Measurements from ENCODE around the gene TRIM8.
A peak's percentile ranks its signal among the peaks of the same experiment; 100 is the strongest.
"Not testable (repeated sequence)": the region's sequence is repeated elsewhere in the genome, so short reads cannot be mapped to it uniquely, and the experiment has no call there.

The TRIM8 gene

GRCh38 chr10:102691285-102692066 lies 47.2 kb downstream of the TRIM8 start:
- H3K27ac ChIP-seq (ENCODE audit: poor library complexity, severe bottlenecking) = no peak overlapping the region
- no peaks in the 10 kb centered on the region for H3K4me1 ChIP-seq (ENCODE audit: insufficient read depth, poor library complexity, severe bottlenecking)
- no peaks in the 10 kb centered on the region for H3K9me3 ChIP-seq (ENCODE audit: severe bottlenecking)
- TF ChIP-seq CTCF (IDR thresholded peaks at IDR 0.05; ENCODE audit: poor library complexity, severe bottlenecking) = no peak
- H3K27me3 ChIP-seq (ENCODE audit: insufficient read depth, poor library complexity, severe bottlenecking) = no peaks in the 10 kb centered on the region
- no peak overlapping the region for H3K4me3 ChIP-seq (ENCODE audit: severe bottlenecking)
- ATAC-seq (ENCODE audit: low read depth) (no peak), DNase-seq (ENCODE audit: low spot score) (no peak)
- peaks cover 16% of the 10 kb centered on the region for H3K36me3 ChIP-seq (ENCODE audit: low read depth)

- DNase-seq (ENCODE audit: low spot score); ATAC-seq (ENCODE audit: low read depth); H3K9me3 ChIP-seq (ENCODE audit: severe bottlenecking); H3K27me3 ChIP-seq (ENCODE audit: insufficient read depth, poor library complexity, severe bottlenecking); H3K4me1 ChIP-seq (ENCODE audit: insufficient read depth, poor library complexity, severe bottlenecking); H3K4me3 ChIP-seq (ENCODE audit: severe bottlenecking); H3K27ac ChIP-seq (ENCODE audit: poor library complexity, severe bottlenecking): not testable (repeated sequence)
- peaks cover 45% of the 10 kb centered on the region for H3K36me3 ChIP-seq (ENCODE audit: low read depth)
Measured at GRCh38 chr10:102695401-102695800, 51.1 kb downstream of the TRIM8 start.

GRCh38 chr10:102696736-102697135 lies 52.5 kb downstream of the TRIM8 start:
- peak; percentile 27; the same call in 1 of the 3 replicates for ATAC-seq (ENCODE audit: low read depth)
- no peak overlapping the region for H3K4me3 ChIP-seq (ENCODE audit: severe bottlenecking)
- H3K27ac ChIP-seq (ENCODE audit: poor library complexity, severe bottlenecking) = no peak overlapping the region
- no peaks in the 10 kb centered on the region for H3K27me3 ChIP-seq (ENCODE audit: insufficient read depth, poor library complexity, severe bottlenecking)
- no peak for DNase-seq (ENCODE audit: low spot score)
- H3K4me1 ChIP-seq (ENCODE audit: insufficient read depth, poor library complexity, severe bottlenecking) = no peaks in the 10 kb centered on the region
- no peak for TF ChIP-seq CTCF (IDR thresholded peaks at IDR 0.05; ENCODE audit: poor library complexity, severe bottlenecking)
- no peaks in the 10 kb centered on the region for H3K9me3 ChIP-seq (ENCODE audit: severe bottlenecking)
- H3K36me3 ChIP-seq (ENCODE audit: low read depth) = peaks cover 48% of the 10 kb centered on the region

GRCh38 chr10:102698894-102699293 lies 54.6 kb downstream of the TRIM8 start:
- DNase-seq (ENCODE audit: low spot score) = no peak
- ATAC-seq (ENCODE audit: low read depth) = no peak
- Histone ChIP-seq H3K4me3 (ENCODE audit: severe bottlenecking) (no peak overlapping the region), H3K27me3 (ENCODE audit: insufficient read depth, poor library complexity, severe bottlenecking) (no peaks in the 10 kb centered on the region), H3K27ac (ENCODE audit: poor library complexity, severe bottlenecking) (no peak overlapping the region), H3K9me3 (ENCODE audit: severe bottlenecking) (no peaks in the 10 kb centered on the region), H3K36me3 (ENCODE audit: low read depth) (peaks cover 47% of the 10 kb centered on the region), H3K4me1 (ENCODE audit: insufficient read depth, poor library complexity, severe bottlenecking) (no peaks in the 10 kb centered on the region)
- TF ChIP-seq CTCF (IDR thresholded peaks at IDR 0.05; ENCODE audit: poor library complexity, severe bottlenecking) = no peak

- no peak for TF ChIP-seq CTCF (IDR thresholded peaks at IDR 0.05; ENCODE audit: poor library complexity, severe bottlenecking)
- H3K4me3 ChIP-seq (ENCODE audit: severe bottlenecking) = no peak overlapping the region
- no peak for ATAC-seq (ENCODE audit: low read depth)
- DNase-seq (ENCODE audit: low spot score) = no peak
- H3K36me3 ChIP-seq (ENCODE audit: low read depth) = peaks cover 46% of the 10 kb centered on the region
- no peaks in the 10 kb centered on the region for H3K9me3 ChIP-seq (ENCODE audit: severe bottlenecking)
- no peak overlapping the region for H3K27ac ChIP-seq (ENCODE audit: poor library complexity, severe bottlenecking)
- no peaks in the 10 kb centered on the region for H3K27me3 ChIP-seq (ENCODE audit: insufficient read depth, poor library complexity, severe bottlenecking)
- H3K4me1 ChIP-seq (ENCODE audit: insufficient read depth, poor library complexity, severe bottlenecking) = peaks cover 5% of the 10 kb centered on the region
Measured at GRCh38 chr10:102701272-102701671, 57.0 kb downstream of the TRIM8 start.
